NAMALWA (cell line): ENCODE results near the gene EP400.
A peak's percentile ranks its signal among the peaks of the same experiment; 100 is the strongest.

Experiments
- DNase-seq: peaks from one replicate; pipeline ENCODE4 v3.0.0-alpha.2; 2015; ENCODE audit warnings: low spot score

The EP400 gene

GRCh38 chr12:131927110-131928079, 22.3 kb upstream of the EP400 start:
- DNase-seq = no peak

- no peak for DNase-seq
Observed at GRCh38 chr12:131928080-131928710, 21.5 kb upstream of the EP400 start.

GRCh38 chr12:131928711-131929580, 20.8 kb upstream of the EP400 start, which contains the start of gene PUS1:
PUS1 (plus strand) TSS chr12:131929276; CDS start chr12:131929723, 447 bp downstream.
- peak; percentile 95 for DNase-seq

GRCh38 chr12:131929581-131930456, 19.9 kb upstream of the EP400 start:
- DNase-seq = peak; percentile 58

GRCh38 chr12:131930510-131930909, 19.2 kb upstream of the EP400 start:
- DNase-seq = no peak

- no peak for DNase-seq
Observed at GRCh38 chr12:131933387-131933786, 16.4 kb upstream of the EP400 start.

- DNase-seq = no peak
Observed at GRCh38 chr12:131934535-131934934, 15.2 kb upstream of the EP400 start.

GRCh38 chr12:131938082-131938481, 11.7 kb upstream of the EP400 start:
- DNase-seq = no peak

GRCh38 chr12:131939007-131939406, 10.7 kb upstream of the EP400 start:
- no peak for DNase-seq

- no peak for DNase-seq
Observed at GRCh38 chr12:131940141-131940547, 9.6 kb upstream of the EP400 start.

GRCh38 chr12:131941116-131941986, 8.4 kb upstream of the EP400 start:
- no peak for DNase-seq

- DNase-seq = no peak
Observed at GRCh38 chr12:131941987-131942341, 7.8 kb upstream of the EP400 start.

- DNase-seq = no peak
Observed at GRCh38 chr12:131942671-131943070, 7.1 kb upstream of the EP400 start.

GRCh38 chr12:131943389-131943788, 6.4 kb upstream of the EP400 start:
- DNase-seq = no peak

GRCh38 chr12:131943876-131944275, 5.9 kb upstream of the EP400 start:
- no peak for DNase-seq

GRCh38 chr12:131944601-131945251, 5.0 kb upstream of the EP400 start:
- DNase-seq = no peak

GRCh38 chr12:131946757-131947156, 3.0 kb upstream of the EP400 start:
- DNase-seq = no peak

- DNase-seq = no peak
Observed at GRCh38 chr12:131947482-131948027, 2.2 kb upstream of the EP400 start.

- no peak for DNase-seq
Observed at GRCh38 chr12:131948166-131948712, 1.5 kb upstream of the EP400 start.
